Measurements from ENCODE around the gene EIF5B.
A peak's percentile ranks its signal among the peaks of the same experiment; 100 is the strongest.
"Not testable (repeated sequence)": the region's sequence is repeated elsewhere in the genome, so short reads cannot be mapped to it uniquely, and the experiment has no call there.

The EIF5B gene

GRCh38 chr2:99338029-99338585 is 918 bp downstream of the EIF5B start:
- no peaks in the 10 kb centered on the region for H3K27me3 ChIP-seq (ENCODE audit: control insufficient read depth in 1 of 2, insufficient read depth in 2 of 2, low read length in 2 of 2)
- H3K9ac ChIP-seq (ENCODE audit: low read length in 2 of 2), result peak overlapping the region; percentile 91
- no peaks in the 10 kb centered on the region for H3K36me3 ChIP-seq (ENCODE audit: control insufficient read depth in 2 of 2, insufficient read depth in 2 of 2, low read length in 2 of 2)
- H3K9me3 ChIP-seq (ENCODE audit: control insufficient read depth in 2 of 2, low read length in 2 of 2), result no peaks in the 10 kb centered on the region
- peaks cover 13% of the 10 kb centered on the region for H3K4me1 ChIP-seq (ENCODE audit: control insufficient read depth, insufficient read depth, low read length)
- peak overlapping the region; percentile 94 for H3K27ac ChIP-seq (ENCODE audit: low read length)
- peak overlapping the region; percentile 67 to 98 for H3K4me3 ChIP-seq (ENCODE audit: low read length in 2 of 2)

GRCh38 chr2:99340669-99341236 is 3.6 kb downstream of the EIF5B start:
- no peaks in the 10 kb centered on the region for H3K27me3 ChIP-seq (ENCODE audit: control insufficient read depth in 1 of 2, insufficient read depth in 2 of 2, low read length in 2 of 2)
- no peak overlapping the region for H3K9ac ChIP-seq (ENCODE audit: low read length in 2 of 2)
- H3K4me3 ChIP-seq (ENCODE audit: low read length in 2 of 2), result no peak overlapping the region
- H3K9me3 ChIP-seq (ENCODE audit: control insufficient read depth in 2 of 2, low read length in 2 of 2), result no peaks in the 10 kb centered on the region
- H3K4me1 ChIP-seq (ENCODE audit: control insufficient read depth, insufficient read depth, low read length), result peaks cover 8% of the 10 kb centered on the region
- no peak overlapping the region for H3K27ac ChIP-seq (ENCODE audit: low read length)
- no peaks in the 10 kb centered on the region for H3K36me3 ChIP-seq (ENCODE audit: control insufficient read depth in 2 of 2, insufficient read depth in 2 of 2, low read length in 2 of 2)

- Histone ChIP-seq H3K4me1 (ENCODE audit: control insufficient read depth, insufficient read depth, low read length) (peaks cover 8% of the 10 kb centered on the region), H3K9ac (ENCODE audit: low read length in 2 of 2) (no peak overlapping the region), H3K4me3 (ENCODE audit: low read length in 2 of 2) (no peak overlapping the region), H3K36me3 (ENCODE audit: control insufficient read depth in 2 of 2, insufficient read depth in 2 of 2, low read length in 2 of 2) (no peaks in the 10 kb centered on the region), H3K9me3 (ENCODE audit: control insufficient read depth in 2 of 2, low read length in 2 of 2) (no peaks in the 10 kb centered on the region), H3K27ac (ENCODE audit: low read length) (no peak overlapping the region), H3K27me3 (ENCODE audit: control insufficient read depth in 1 of 2, insufficient read depth in 2 of 2, low read length in 2 of 2) (no peaks in the 10 kb centered on the region)
Observed at GRCh38 chr2:99342536-99342935, 5.3 kb downstream of the EIF5B start.

- not testable (repeated sequence) for H3K9me3 ChIP-seq (ENCODE audit: control insufficient read depth in 2 of 2, low read length in 2 of 2); H3K9ac ChIP-seq (ENCODE audit: low read length in 2 of 2); H3K4me3 ChIP-seq (ENCODE audit: low read length in 2 of 2); H3K27ac ChIP-seq (ENCODE audit: low read length); H3K36me3 ChIP-seq (ENCODE audit: control insufficient read depth in 2 of 2, insufficient read depth in 2 of 2, low read length in 2 of 2); H3K4me1 ChIP-seq (ENCODE audit: control insufficient read depth, insufficient read depth, low read length); H3K27me3 ChIP-seq (ENCODE audit: control insufficient read depth in 1 of 2, insufficient read depth in 2 of 2, low read length in 2 of 2)
Observed at GRCh38 chr2:99345446-99345845, 8.3 kb downstream of the EIF5B start.

- Histone ChIP-seq H3K9ac (ENCODE audit: low read length in 2 of 2) (no peak overlapping the region), H3K36me3 (ENCODE audit: control insufficient read depth in 2 of 2, insufficient read depth in 2 of 2, low read length in 2 of 2) (no peaks in the 10 kb centered on the region), H3K4me3 (ENCODE audit: low read length in 2 of 2) (no peak overlapping the region), H3K27ac (ENCODE audit: low read length) (no peak overlapping the region), H3K4me1 (ENCODE audit: control insufficient read depth, insufficient read depth, low read length) (no peaks in the 10 kb centered on the region), H3K27me3 (ENCODE audit: control insufficient read depth in 1 of 2, insufficient read depth in 2 of 2, low read length in 2 of 2) (no peaks in the 10 kb centered on the region), H3K9me3 (ENCODE audit: control insufficient read depth in 2 of 2, low read length in 2 of 2) (no peaks in the 10 kb centered on the region)
Observed at GRCh38 chr2:99346218-99346617, 9.0 kb downstream of the EIF5B start.

- no peak overlapping the region for H3K4me3 ChIP-seq (ENCODE audit: low read length in 2 of 2)
- H3K9me3 ChIP-seq (ENCODE audit: control insufficient read depth in 2 of 2, low read length in 2 of 2), result no peaks in the 10 kb centered on the region
- no peaks in the 10 kb centered on the region for H3K27me3 ChIP-seq (ENCODE audit: control insufficient read depth in 1 of 2, insufficient read depth in 2 of 2, low read length in 2 of 2)
- H3K27ac ChIP-seq (ENCODE audit: low read length), result no peak overlapping the region
- H3K9ac ChIP-seq (ENCODE audit: low read length in 2 of 2), result no peak overlapping the region
- H3K4me1 ChIP-seq (ENCODE audit: control insufficient read depth, insufficient read depth, low read length), result no peaks in the 10 kb centered on the region
- no peaks in the 10 kb centered on the region for H3K36me3 ChIP-seq (ENCODE audit: control insufficient read depth in 2 of 2, insufficient read depth in 2 of 2, low read length in 2 of 2)
Observed at GRCh38 chr2:99348173-99348572, 11.0 kb downstream of the EIF5B start.

GRCh38 chr2:99350194-99350593 is 13.0 kb downstream of the EIF5B start:
- Histone ChIP-seq H3K27me3 (ENCODE audit: control insufficient read depth in 1 of 2, insufficient read depth in 2 of 2, low read length in 2 of 2) (no peaks in the 10 kb centered on the region), H3K4me3 (ENCODE audit: low read length in 2 of 2) (no peak overlapping the region), H3K4me1 (ENCODE audit: control insufficient read depth, insufficient read depth, low read length) (no peaks in the 10 kb centered on the region), H3K36me3 (ENCODE audit: control insufficient read depth in 2 of 2, insufficient read depth in 2 of 2, low read length in 2 of 2) (no peaks in the 10 kb centered on the region), H3K9ac (ENCODE audit: low read length in 2 of 2) (no peak overlapping the region), H3K9me3 (ENCODE audit: control insufficient read depth in 2 of 2, low read length in 2 of 2) (no peaks in the 10 kb centered on the region), H3K27ac (ENCODE audit: low read length) (no peak overlapping the region)

- no peaks in the 10 kb centered on the region for H3K27me3 ChIP-seq (ENCODE audit: control insufficient read depth in 1 of 2, insufficient read depth in 2 of 2, low read length in 2 of 2)
- H3K9ac ChIP-seq (ENCODE audit: low read length in 2 of 2), result no peak overlapping the region
- no peaks in the 10 kb centered on the region for H3K9me3 ChIP-seq (ENCODE audit: control insufficient read depth in 2 of 2, low read length in 2 of 2)
- no peaks in the 10 kb centered on the region for H3K36me3 ChIP-seq (ENCODE audit: control insufficient read depth in 2 of 2, insufficient read depth in 2 of 2, low read length in 2 of 2)
- H3K4me1 ChIP-seq (ENCODE audit: control insufficient read depth, insufficient read depth, low read length), result no peaks in the 10 kb centered on the region
- no peak overlapping the region for H3K27ac ChIP-seq (ENCODE audit: low read length)
- H3K4me3 ChIP-seq (ENCODE audit: low read length in 2 of 2), result no peak overlapping the region
Observed at GRCh38 chr2:99354070-99354469, 16.9 kb downstream of the EIF5B start.

GRCh38 chr2:99354825-99355224 is 17.6 kb downstream of the EIF5B start:
- not testable (repeated sequence) for H3K27me3 ChIP-seq (ENCODE audit: control insufficient read depth in 1 of 2, insufficient read depth in 2 of 2, low read length in 2 of 2); H3K27ac ChIP-seq (ENCODE audit: low read length); H3K4me3 ChIP-seq (ENCODE audit: low read length in 2 of 2); H3K36me3 ChIP-seq (ENCODE audit: control insufficient read depth in 2 of 2, insufficient read depth in 2 of 2, low read length in 2 of 2); H3K9ac ChIP-seq (ENCODE audit: low read length in 2 of 2); H3K4me1 ChIP-seq (ENCODE audit: control insufficient read depth, insufficient read depth, low read length); H3K9me3 ChIP-seq (ENCODE audit: control insufficient read depth in 2 of 2, low read length in 2 of 2)

- Histone ChIP-seq H3K36me3 (ENCODE audit: control insufficient read depth in 2 of 2, insufficient read depth in 2 of 2, low read length in 2 of 2) (peaks cover 0 to 3% of the 10 kb centered on the region in 2 donors), H3K9ac (ENCODE audit: low read length in 2 of 2) (no peak overlapping the region), H3K4me1 (ENCODE audit: control insufficient read depth, insufficient read depth, low read length) (no peaks in the 10 kb centered on the region), H3K27ac (ENCODE audit: low read length) (no peak overlapping the region), H3K27me3 (ENCODE audit: control insufficient read depth in 1 of 2, insufficient read depth in 2 of 2, low read length in 2 of 2) (no peaks in the 10 kb centered on the region), H3K4me3 (ENCODE audit: low read length in 2 of 2) (no peak overlapping the region), H3K9me3 (ENCODE audit: control insufficient read depth in 2 of 2, low read length in 2 of 2) (no peaks in the 10 kb centered on the region)
Observed at GRCh38 chr2:99356853-99357252, 19.7 kb downstream of the EIF5B start.

GRCh38 chr2:99365661-99366060 is 28.5 kb downstream of the EIF5B start:
- H3K4me1 ChIP-seq (ENCODE audit: control insufficient read depth, insufficient read depth, low read length), result no peaks in the 10 kb centered on the region
- H3K36me3 ChIP-seq (ENCODE audit: control insufficient read depth in 2 of 2, insufficient read depth in 2 of 2, low read length in 2 of 2), result peaks cover 31 to 58% of the 10 kb centered on the region in 2 donors
- no peaks in the 10 kb centered on the region for H3K9me3 ChIP-seq (ENCODE audit: control insufficient read depth in 2 of 2, low read length in 2 of 2)
- H3K4me3 ChIP-seq (ENCODE audit: low read length in 2 of 2), result no peak overlapping the region
- H3K9ac ChIP-seq (ENCODE audit: low read length in 2 of 2), result no peak overlapping the region
- no peaks in the 10 kb centered on the region for H3K27me3 ChIP-seq (ENCODE audit: control insufficient read depth in 1 of 2, insufficient read depth in 2 of 2, low read length in 2 of 2)
- no peak overlapping the region for H3K27ac ChIP-seq (ENCODE audit: low read length)

All from stomach smooth muscle (tissue), 2 donors.